Neural progenitor cell (in vitro differentiated cells): ENCODE results near the gene HS3ST3A1.

ENCODE experiments used
- EZH2 ChIP-seq: fragments of 200-600 bp; sonication (generic); IDR thresholded peaks from 2 replicates; pipeline ENCODE4 v1.6.1; 2017; ENCODE audit warnings: antibody characterized with exemption, mild to moderate bottlenecking, moderate library complexity
- EZH2phosphoT487 ChIP-seq: fragments of 200-600 bp; sonication (generic); IDR thresholded peaks from 2 replicates; pipeline ENCODE4 v1.6.1; 2017; ENCODE audit warnings: antibody characterized with exemption
- TF ChIP-seq, protein P1 (sequence below): fragments of 200-600 bp; sonication (generic); IDR thresholded peaks from 2 replicates; pipeline ENCODE4 v1.5.1; 2017; ENCODE audit warnings: antibody characterized with exemption, mild to moderate bottlenecking

DNA sequence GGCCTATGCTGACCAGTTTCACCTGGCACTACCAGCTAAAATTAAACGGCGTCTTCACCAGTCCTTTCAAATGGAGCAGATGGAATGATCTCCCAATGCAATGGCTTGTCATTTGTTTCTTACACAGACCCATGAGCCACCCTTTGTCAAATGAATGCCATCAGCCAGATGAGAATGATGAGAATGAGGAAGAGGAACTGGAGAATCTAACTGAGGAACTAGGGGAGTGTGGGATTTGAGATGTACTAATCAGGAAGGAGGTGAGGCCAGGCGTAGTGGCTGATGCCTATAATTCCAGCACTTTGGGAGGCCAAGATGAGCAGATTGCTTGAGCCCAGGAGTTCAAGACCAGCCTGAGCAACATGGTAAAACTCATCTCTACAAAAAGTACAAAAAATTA, 116.4 kb downstream of the HS3ST3A1 start:
- TF ChIP-seq EZH2 (no peak), EZH2phosphoT487 (no peak)
- TF ChIP-seq, protein P1, sequence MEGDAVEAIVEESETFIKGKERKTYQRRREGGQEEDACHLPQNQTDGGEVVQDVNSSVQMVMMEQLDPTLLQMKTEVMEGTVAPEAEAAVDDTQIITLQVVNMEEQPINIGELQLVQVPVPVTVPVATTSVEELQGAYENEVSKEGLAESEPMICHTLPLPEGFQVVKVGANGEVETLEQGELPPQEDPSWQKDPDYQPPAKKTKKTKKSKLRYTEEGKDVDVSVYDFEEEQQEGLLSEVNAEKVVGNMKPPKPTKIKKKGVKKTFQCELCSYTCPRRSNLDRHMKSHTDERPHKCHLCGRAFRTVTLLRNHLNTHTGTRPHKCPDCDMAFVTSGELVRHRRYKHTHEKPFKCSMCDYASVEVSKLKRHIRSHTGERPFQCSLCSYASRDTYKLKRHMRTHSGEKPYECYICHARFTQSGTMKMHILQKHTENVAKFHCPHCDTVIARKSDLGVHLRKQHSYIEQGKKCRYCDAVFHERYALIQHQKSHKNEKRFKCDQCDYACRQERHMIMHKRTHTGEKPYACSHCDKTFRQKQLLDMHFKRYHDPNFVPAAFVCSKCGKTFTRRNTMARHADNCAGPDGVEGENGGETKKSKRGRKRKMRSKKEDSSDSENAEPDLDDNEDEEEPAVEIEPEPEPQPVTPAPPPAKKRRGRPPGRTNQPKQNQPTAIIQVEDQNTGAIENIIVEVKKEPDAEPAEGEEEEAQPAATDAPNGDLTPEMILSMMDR = no peak
